Ramos (cell line): ENCODE results near the gene PDE4D.
"Not testable (repeated sequence)": the region's sequence is repeated elsewhere in the genome, so short reads cannot be mapped to it uniquely, and the experiment has no call there.

Experiments used
- in situ Hi-C: fragments of 300-500 bp; cut with MboI; formaldehyde crosslinking; loops from one replicate; pipeline ENCODE4 v1.14.3; 2022; ENCODE audit warnings: low sequenced_read_pairs; ENCODE audit not compliant: unreplicated experiment

The PDE4D gene

GRCh38 chr5:59463618-59464166, 429.8 kb downstream of the PDE4D start:
- in situ Hi-C loops, result not testable (repeated sequence)

GRCh38 chr5:59462956-59463355, 430.6 kb downstream of the PDE4D start:
- in situ Hi-C loops, result no loop called here

- in situ Hi-C loops, result no loop called here
Observed at GRCh38 chr5:59460368-59461153, 433.0 kb downstream of the PDE4D start.

GRCh38 chr5:59458966-59459729, 434.4 kb downstream of the PDE4D start:
- in situ Hi-C loops, result no loop called here

GRCh38 chr5:59458321-59458720, 435.2 kb downstream of the PDE4D start:
- in situ Hi-C loops, result no loop called here

- in situ Hi-C loops, result no loop called here
Observed at GRCh38 chr5:59449905-59450644, 443.5 kb downstream of the PDE4D start.

GRCh38 chr5:59446356-59446755, 447.2 kb downstream of the PDE4D start:
- in situ Hi-C loops, result no loop called here

GRCh38 chr5:59445741-59446140, 447.8 kb downstream of the PDE4D start:
- in situ Hi-C loops, result no loop called here

GRCh38 chr5:59439303-59439702, 454.2 kb downstream of the PDE4D start:
- in situ Hi-C loops, result no loop called here

GRCh38 chr5:59437176-59437575, 456.4 kb downstream of the PDE4D start:
- in situ Hi-C loops, result no loop called here

- in situ Hi-C loops, result no loop called here
Observed at GRCh38 chr5:59436364-59437148, 457.0 kb downstream of the PDE4D start.

- in situ Hi-C loops, result no loop called here
Observed at GRCh38 chr5:59433174-59433573, 460.4 kb downstream of the PDE4D start.

GRCh38 chr5:59430066-59430685, 463.4 kb downstream of the PDE4D start:
- in situ Hi-C loops, result no loop called here

- in situ Hi-C loops, result no loop called here
Observed at GRCh38 chr5:59428391-59428790, 465.1 kb downstream of the PDE4D start.

GRCh38 chr5:59424515-59424914, 469.0 kb downstream of the PDE4D start:
- in situ Hi-C loops, result no loop called here

- in situ Hi-C loops, result no loop called here
Observed at GRCh38 chr5:59423021-59423420, 470.5 kb downstream of the PDE4D start.

GRCh38 chr5:59421986-59422941, 471.3 kb downstream of the PDE4D start:
- in situ Hi-C loops, result no loop called here

- in situ Hi-C loops, result no loop called here
Observed at GRCh38 chr5:59420596-59420995, 472.9 kb downstream of the PDE4D start.
